Hepatocyte (in vitro differentiated cells): ENCODE measurements around the gene PNCK.

Experiments used
- EZH2 ChIP-seq: fragments of 200-600 bp; sonication (generic); IDR thresholded peaks from 2 replicates; pipeline ENCODE4 v1.6.1; 2016; ENCODE audit warnings: antibody characterized with exemption, mild to moderate bottlenecking, borderline replicate concordance
- TF ChIP-seq, protein P1 (sequence below): fragments of 200-600 bp; sonication (generic); IDR thresholded peaks from 2 replicates; pipeline ENCODE4 v1.5.1; 2016; ENCODE audit warnings: antibody characterized with exemption, mild to moderate bottlenecking; ENCODE audit not compliant: poor library complexity

DNA sequence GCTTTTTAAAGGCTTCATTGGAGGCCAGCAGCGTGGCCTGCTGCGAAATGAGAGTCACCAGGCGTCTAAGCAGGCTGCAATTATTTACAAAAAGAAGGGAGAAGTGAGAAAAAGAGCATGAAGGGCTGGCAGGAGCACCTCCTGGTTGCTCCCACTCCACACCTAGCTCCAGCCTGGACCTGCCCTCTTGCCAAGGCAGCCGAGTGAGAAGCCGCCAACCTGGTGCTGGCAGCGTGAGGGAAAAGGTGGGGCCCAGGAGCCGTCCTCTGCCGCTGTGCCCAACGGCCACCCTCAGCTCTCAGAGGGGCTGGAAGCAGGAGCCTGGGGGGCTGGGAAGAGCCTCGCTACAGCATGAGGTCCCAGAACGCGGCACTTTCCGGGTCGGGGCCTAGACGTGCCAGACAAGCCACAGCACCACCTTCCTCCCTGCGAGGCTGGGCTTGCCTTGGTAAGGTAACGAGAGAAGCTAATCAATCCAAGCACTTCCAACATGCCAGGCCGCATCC lies 30.5 kb upstream of the PNCK start:
- no peak for TF ChIP-seq EZH2
- TF ChIP-seq, protein P1, sequence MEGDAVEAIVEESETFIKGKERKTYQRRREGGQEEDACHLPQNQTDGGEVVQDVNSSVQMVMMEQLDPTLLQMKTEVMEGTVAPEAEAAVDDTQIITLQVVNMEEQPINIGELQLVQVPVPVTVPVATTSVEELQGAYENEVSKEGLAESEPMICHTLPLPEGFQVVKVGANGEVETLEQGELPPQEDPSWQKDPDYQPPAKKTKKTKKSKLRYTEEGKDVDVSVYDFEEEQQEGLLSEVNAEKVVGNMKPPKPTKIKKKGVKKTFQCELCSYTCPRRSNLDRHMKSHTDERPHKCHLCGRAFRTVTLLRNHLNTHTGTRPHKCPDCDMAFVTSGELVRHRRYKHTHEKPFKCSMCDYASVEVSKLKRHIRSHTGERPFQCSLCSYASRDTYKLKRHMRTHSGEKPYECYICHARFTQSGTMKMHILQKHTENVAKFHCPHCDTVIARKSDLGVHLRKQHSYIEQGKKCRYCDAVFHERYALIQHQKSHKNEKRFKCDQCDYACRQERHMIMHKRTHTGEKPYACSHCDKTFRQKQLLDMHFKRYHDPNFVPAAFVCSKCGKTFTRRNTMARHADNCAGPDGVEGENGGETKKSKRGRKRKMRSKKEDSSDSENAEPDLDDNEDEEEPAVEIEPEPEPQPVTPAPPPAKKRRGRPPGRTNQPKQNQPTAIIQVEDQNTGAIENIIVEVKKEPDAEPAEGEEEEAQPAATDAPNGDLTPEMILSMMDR, result no peak
